SU-DHL-6 (cell line): ENCODE measurements around the gene ZNF800.
A peak's percentile ranks its signal among the peaks of the same experiment; 100 is the strongest.

Experiments used
- H2AFZ ChIP-seq: fragments of 200-600 bp; sonication (generic); 2 replicates; pipeline ENCODE4 v1.6.1; 2014; ENCODE audit warnings: low read depth, mild to moderate bottlenecking, moderate library complexity, mixed read lengths, antibody characterized with exemption, low read length; ENCODE audit not compliant: severe bottlenecking
- H3F3A ChIP-seq: fragments of 200-600 bp; shearing (Covaris generic); 2 replicates; pipeline ENCODE4 v1.6.0; 2016; ENCODE audit warnings: antibody characterized with exemption, mild to moderate bottlenecking; ENCODE audit not compliant: insufficient read depth
- H3K27ac ChIP-seq: fragments of 200-600 bp; sonication (generic); 2 replicates; pipeline ENCODE4 v1.5.1; 2016; ENCODE audit warnings: low read depth, mild to moderate bottlenecking, low read length, moderate library complexity, mixed read lengths
- H3K27me3 ChIP-seq: fragments of 200-600 bp; sonication (generic), shearing (Covaris generic); 2 replicates; pipeline ENCODE4 v1.6.0; 2014; ENCODE audit warnings: mild to moderate bottlenecking, low read length
- H3K36me3 ChIP-seq: fragments of 200-600 bp; sonication (generic); 2 replicates; pipeline ENCODE4 v1.6.1; 2014; ENCODE audit warnings: mild to moderate bottlenecking, low read length, mixed read lengths
- H3K4me2 ChIP-seq: fragments of 300-600, 200-600 bp; shearing (Covaris generic), sonication (generic); 2 replicates; pipeline ENCODE4 v1.6.0; 2014; ENCODE audit warnings: low read length, low read depth, mild to moderate bottlenecking; ENCODE audit not compliant: poor library complexity, severe bottlenecking
- H3K4me3 ChIP-seq: fragments of 200-600 bp; sonication (generic); 2 replicates; pipeline ENCODE4 v1.5.1; 2014; ENCODE audit warnings: antibody characterized with exemption, low read length, mild to moderate bottlenecking, mixed read lengths; ENCODE audit not compliant: insufficient read depth, poor library complexity, severe bottlenecking
- H3K79me2 ChIP-seq: fragments of 200-600 bp; sonication (generic); 2 replicates; pipeline ENCODE4 v1.6.1; 2014; ENCODE audit warnings: mild to moderate bottlenecking, low read length, moderate library complexity; ENCODE audit not compliant: insufficient read depth
- H3K9ac ChIP-seq: fragments of 200-600 bp; sonication (generic); 2 replicates; pipeline ENCODE4 v1.7.0; 2014; ENCODE audit warnings: mild to moderate bottlenecking, low read length
- H3K9me2 ChIP-seq: fragments of 200-600 bp; sonication (generic); replicated peaks from 2 replicates; pipeline ENCODE4 v1.6.1; 2014; ENCODE audit warnings: low read length; ENCODE audit not compliant: insufficient read depth
- H3K9me3 ChIP-seq: fragments of 200-600 bp; sonication (generic); 2 replicates; pipeline ENCODE4 v1.6.1; 2014; ENCODE audit warnings: low read length, mixed read lengths; ENCODE audit not compliant: insufficient read depth
- H4K20me1 ChIP-seq: fragments of 200-600 bp; sonication (generic); 2 replicates; pipeline ENCODE4 v1.6.1; 2014; ENCODE audit warnings: low read depth, mild to moderate bottlenecking, antibody characterized with exemption, low read length, moderate library complexity, mixed read lengths
- EZH2phosphoT487 ChIP-seq: fragments of 200-600 bp; sonication (generic), shearing (Covaris generic); conservative IDR thresholded peaks from 2 replicates; pipeline ENCODE4 v1.6.1; 2018; ENCODE audit warnings: mild to moderate bottlenecking, antibody characterized with exemption, low read length, moderate library complexity, mixed read lengths
- TF ChIP-seq, protein P1 (sequence below): fragments of 200-600 bp; sonication (generic); IDR thresholded peaks from one replicate; pipeline ENCODE4 v1.5.1; 2017; ENCODE audit warnings: antibody characterized with exemption, mild to moderate bottlenecking, low read length, moderate library complexity; ENCODE audit not compliant: insufficient read depth, poor library complexity, severe bottlenecking

ZNF800 gene

DNA sequence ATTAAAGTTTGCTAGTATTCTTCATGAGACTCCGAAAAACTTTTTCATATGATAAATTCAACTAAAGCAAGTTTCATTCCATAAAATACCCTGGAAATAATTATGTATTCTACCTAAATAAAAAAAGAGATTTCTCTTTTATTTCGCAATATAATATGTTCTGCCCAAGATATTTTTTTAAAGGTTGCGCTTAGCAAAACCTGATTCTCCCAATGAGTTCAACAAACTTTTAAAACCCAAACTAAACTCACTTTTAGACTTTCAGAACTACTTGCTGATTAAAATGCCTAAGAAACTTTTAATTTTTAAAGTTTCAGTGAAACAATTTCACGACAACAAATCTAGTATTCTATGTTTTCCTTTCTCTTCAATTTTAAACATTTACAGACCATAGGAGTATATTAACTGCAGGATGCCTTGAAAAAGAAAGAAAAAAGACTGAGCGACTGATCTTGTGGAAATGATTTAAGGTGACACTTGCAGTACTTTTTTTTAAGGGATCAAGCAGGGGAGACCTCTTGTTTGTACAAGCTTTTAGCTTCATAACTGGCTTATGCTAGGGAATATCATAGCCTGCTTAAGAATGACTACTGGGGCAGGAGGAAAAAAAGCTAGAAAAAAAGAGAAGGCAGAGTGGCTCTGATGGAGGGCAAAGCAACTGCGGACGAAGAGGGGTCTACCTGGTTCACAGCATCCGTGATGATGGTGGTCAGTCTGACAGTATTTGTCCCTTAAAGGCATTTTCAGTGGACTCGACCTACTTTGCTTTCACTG lies 1.5 kb downstream of the ZNF800 start:
- H3K9me3 ChIP-seq = no peaks in the 10 kb centered on the region
- no peaks in the 10 kb centered on the region for H3K27me3 ChIP-seq
- H2AFZ ChIP-seq = no peak overlapping the region
- peaks cover 10% of the 10 kb centered on the region; the same call in 1 of the 2 replicates for H4K20me1 ChIP-seq
- H3K27ac ChIP-seq = peak overlapping the region; percentile 77
- no peaks in the 10 kb centered on the region; the same call in 1 of the 2 replicates for H3F3A ChIP-seq
- H3K36me3 ChIP-seq = peaks cover 42% of the 10 kb centered on the region
- H3K4me2 ChIP-seq = peak overlapping the region; percentile 73
- TF ChIP-seq, protein P1, sequence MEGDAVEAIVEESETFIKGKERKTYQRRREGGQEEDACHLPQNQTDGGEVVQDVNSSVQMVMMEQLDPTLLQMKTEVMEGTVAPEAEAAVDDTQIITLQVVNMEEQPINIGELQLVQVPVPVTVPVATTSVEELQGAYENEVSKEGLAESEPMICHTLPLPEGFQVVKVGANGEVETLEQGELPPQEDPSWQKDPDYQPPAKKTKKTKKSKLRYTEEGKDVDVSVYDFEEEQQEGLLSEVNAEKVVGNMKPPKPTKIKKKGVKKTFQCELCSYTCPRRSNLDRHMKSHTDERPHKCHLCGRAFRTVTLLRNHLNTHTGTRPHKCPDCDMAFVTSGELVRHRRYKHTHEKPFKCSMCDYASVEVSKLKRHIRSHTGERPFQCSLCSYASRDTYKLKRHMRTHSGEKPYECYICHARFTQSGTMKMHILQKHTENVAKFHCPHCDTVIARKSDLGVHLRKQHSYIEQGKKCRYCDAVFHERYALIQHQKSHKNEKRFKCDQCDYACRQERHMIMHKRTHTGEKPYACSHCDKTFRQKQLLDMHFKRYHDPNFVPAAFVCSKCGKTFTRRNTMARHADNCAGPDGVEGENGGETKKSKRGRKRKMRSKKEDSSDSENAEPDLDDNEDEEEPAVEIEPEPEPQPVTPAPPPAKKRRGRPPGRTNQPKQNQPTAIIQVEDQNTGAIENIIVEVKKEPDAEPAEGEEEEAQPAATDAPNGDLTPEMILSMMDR = no peak
- TF ChIP-seq EZH2phosphoT487 = no peak
- no peaks in the 10 kb centered on the region for H3K9me2 ChIP-seq
- peaks cover 65% of the 10 kb centered on the region for H3K79me2 ChIP-seq
- peak overlapping the region; percentile 96 for H3K9ac ChIP-seq
- peak overlapping the region; percentile 81 for H3K4me3 ChIP-seq

DNA sequence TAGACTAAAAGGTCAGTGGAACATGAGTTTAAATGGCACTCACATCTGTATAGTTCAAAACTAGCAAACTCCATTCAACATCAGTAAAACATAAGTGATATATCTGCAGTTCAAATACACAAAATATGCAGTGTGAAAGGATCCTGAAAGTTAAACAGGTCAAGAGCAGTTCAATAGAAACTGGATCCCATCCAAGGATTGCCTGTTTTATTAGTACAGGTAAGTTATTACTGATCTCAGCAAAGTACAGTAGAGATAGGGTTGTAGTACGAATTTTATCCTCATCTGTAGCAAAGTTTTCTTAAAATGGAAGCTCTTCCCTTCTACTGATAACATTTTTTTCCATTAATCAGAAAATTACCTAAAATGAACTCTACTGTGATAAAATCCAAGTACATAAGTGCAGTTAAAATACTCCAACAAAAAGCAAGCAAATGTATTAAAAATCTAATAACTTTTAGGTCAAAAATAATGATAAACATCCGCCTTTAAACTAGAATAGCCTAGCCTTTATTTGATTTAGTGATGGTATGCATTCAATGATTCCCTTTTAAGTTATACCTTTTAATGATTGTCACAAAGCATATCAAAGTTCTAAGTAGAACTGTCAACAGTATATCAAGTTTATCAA lies 2.2 kb downstream of the ZNF800 start:
- Histone ChIP-seq H2AFZ (no peak overlapping the region), H3K36me3 (peaks cover 47% of the 10 kb centered on the region), H3K9ac (0 out of 2 replicates have a peak overlapping the region, but pooled peaks have one; percentile 96), H3K4me2 (peak overlapping the region; percentile 73), H3K9me3 (no peaks in the 10 kb centered on the region), H3F3A (no peaks in the 10 kb centered on the region; the same call in 1 of the 2 replicates), H3K27me3 (no peaks in the 10 kb centered on the region), H3K27ac (no peak overlapping the region), H4K20me1 (peaks cover 12% of the 10 kb centered on the region), H3K79me2 (peaks cover 70% of the 10 kb centered on the region), H3K9me2 (no peaks in the 10 kb centered on the region), H3K4me3 (peak overlapping the region; percentile 26)
- TF ChIP-seq EZH2phosphoT487 = no peak
- TF ChIP-seq, protein P1 = no peak

DNA sequence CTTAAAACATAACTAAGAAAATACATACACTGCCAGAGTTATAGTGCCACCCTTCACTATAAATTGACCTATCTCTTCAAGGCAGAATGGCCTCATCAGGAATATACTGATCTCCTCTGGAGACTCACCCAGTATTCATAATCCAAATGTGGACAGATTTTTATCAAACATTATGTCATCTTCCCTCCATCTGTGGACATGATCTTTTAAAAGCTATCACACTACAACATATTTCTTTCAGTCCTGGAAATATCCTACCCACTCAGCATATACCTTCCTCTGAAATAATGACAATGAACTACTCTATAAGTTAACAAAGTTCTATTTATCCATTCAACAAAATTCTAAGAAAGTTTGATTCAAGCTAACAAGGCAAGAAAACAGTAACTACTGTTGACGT lies 3.2 kb downstream of the ZNF800 start:
- Histone ChIP-seq H3K36me3 (peaks cover 56% of the 10 kb centered on the region), H3K9me2 (no peaks in the 10 kb centered on the region), H3K9me3 (no peaks in the 10 kb centered on the region), H3K4me2 (peak overlapping the region; percentile 73), H4K20me1 (peaks cover 20% of the 10 kb centered on the region), H3F3A (peaks cover 2% of the 10 kb centered on the region; the same call in 1 of the 2 replicates), H3K9ac (no peak overlapping the region), H2AFZ (no peak overlapping the region), H3K27ac (no peak overlapping the region), H3K4me3 (no peak overlapping the region), H3K79me2 (peaks cover 80% of the 10 kb centered on the region), H3K27me3 (no peaks in the 10 kb centered on the region)
- no peak for TF ChIP-seq EZH2phosphoT487
- TF ChIP-seq, protein P1 = no peak
